Bronchial epithelial cell (primary cell): ENCODE results near the gene YIPF7. TPM values are rescaled to one million over a fixed set of nuclear protein-coding genes. Genes with fewer than 3 reads are reported as not detected.

Source experiments
- DNase-seq: peaks from one replicate; pipeline ENCODE4 v3.0.0-alpha.2; 2010; ENCODE audit warnings: low read depth
- FAIRE-seq: peaks from 2 replicates; lab custom pipeline; 2011; peaks lifted over from hg19 to GRCh38; lab: Jason Lieb, UNC
- H3K27me3 ChIP-seq: 2 replicates; pipeline ENCODE4 v1.5.1; 2011; ENCODE audit warnings: low read length; ENCODE audit not compliant: control insufficient read depth, insufficient read depth
- H3K36me3 ChIP-seq: 2 replicates; pipeline ENCODE4 v1.5.1; 2011; ENCODE audit warnings: low read length; ENCODE audit not compliant: control insufficient read depth, insufficient read depth
- H3K4me3 ChIP-seq: 2 replicates; pipeline ENCODE4 v1.5.1; 2011; ENCODE audit warnings: mild to moderate bottlenecking, low read depth, low read length, control low read depth
- CTCF ChIP-seq: IDR thresholded peaks from 2 replicates; pipeline ENCODE4 v1.5.1; 2011; ENCODE audit warnings: mild to moderate bottlenecking, moderate library complexity, low read length, control low read depth, inconsistent platforms; ENCODE audit not compliant: insufficient read depth, severe bottlenecking
- total RNA-seq: library from RNA; depleted of rRNA; stranded (reverse); fragments of >200 nt; gene quantifications from 2 replicates; pipeline ENCODE4 v1.2.1, GENCODE V29; 2014

The YIPF7 gene
- total RNA-seq, 1 donor from 2014 or later, result 0.53 TPM

GRCh38 chr4:44616621-44617020, 34.8 kb downstream of the YIPF7 start:
- FAIRE-seq (no peak), DNase-seq (no peak)
- H3K36me3 ChIP-seq, result no peaks in the 10 kb centered on the region
- no peaks in the 10 kb centered on the region for H3K27me3 ChIP-seq
- TF ChIP-seq CTCF, result no peak
- no peak overlapping the region for H3K4me3 ChIP-seq

- FAIRE-seq (no peak), DNase-seq (no peak)
- no peak overlapping the region for H3K4me3 ChIP-seq
- no peak for TF ChIP-seq CTCF
- no peaks in the 10 kb centered on the region for H3K36me3 ChIP-seq
- no peaks in the 10 kb centered on the region for H3K27me3 ChIP-seq
Measured at GRCh38 chr4:44583393-44583792, 68.0 kb downstream of the YIPF7 start.

GRCh38 chr4:44580231-44580630, 71.2 kb downstream of the YIPF7 start:
- DNase-seq (no peak), FAIRE-seq (no peak)
- Histone ChIP-seq H3K27me3 (no peaks in the 10 kb centered on the region), H3K36me3 (no peaks in the 10 kb centered on the region), H3K4me3 (no peak overlapping the region)
- no peak for TF ChIP-seq CTCF

- H3K36me3 ChIP-seq, result no peaks in the 10 kb centered on the region
- no peak for TF ChIP-seq CTCF
- no peak for FAIRE-seq
- DNase-seq, result no peak
- no peak overlapping the region for H3K4me3 ChIP-seq
- no peaks in the 10 kb centered on the region for H3K27me3 ChIP-seq
Measured at GRCh38 chr4:44578954-44579353, 72.5 kb downstream of the YIPF7 start.

Other genes with a start within 250 kb of the YIPF7 start
- under 0.01 TPM in 1 of 2 replicates, not detected in the other for gene KCTD8, start 202.8 kb downstream of the YIPF7 start, total RNA-seq
- gene GUF1, start 26.8 kb upstream of the YIPF7 start, total RNA-seq, result 12.4 and 16.9 TPM in 2 replicates
- gene GNPDA2, start 74.9 kb upstream of the YIPF7 start, total RNA-seq, result 8.4 and 12.2 TPM in 2 replicates